Measurements from ENCODE around the gene DEFB132.

Gene DEFB132

DNA sequence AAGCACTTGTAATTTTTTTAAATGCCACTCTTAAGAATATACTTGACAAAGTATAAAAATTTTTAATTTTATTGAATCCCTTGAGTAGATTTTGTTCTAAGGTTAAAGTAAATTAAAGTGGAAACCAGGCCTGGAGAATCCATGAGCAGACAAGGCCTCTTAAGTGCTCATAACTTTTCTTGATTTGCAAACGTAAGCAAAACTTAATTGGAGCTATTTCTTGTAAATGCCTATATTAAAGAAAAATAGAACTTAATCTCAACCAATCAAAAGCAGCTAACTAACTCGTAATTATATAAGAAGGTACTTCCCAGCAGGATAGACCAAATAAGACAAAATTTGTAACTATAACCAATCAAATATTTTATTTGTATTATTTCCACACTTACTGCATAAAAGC is 43.1 kb upstream of the DEFB132 start:
- Histone ChIP-seq H3K27me3 (replicated peaks; ENCODE audit: insufficient read depth, low read length) (no peaks in the 10 kb centered on the region), H4K20me1 (ENCODE audit: insufficient read depth, low read length) (no peaks in the 10 kb centered on the region), H3K4me3 (ENCODE audit: low read length) (no peak overlapping the region), H3K9me3 (replicated peaks; ENCODE audit: insufficient read depth, low read length) (no peaks in the 10 kb centered on the region), H3F3A (ENCODE audit: insufficient read depth, low read length) (no peaks in the 10 kb centered on the region), H3K4me2 (ENCODE audit: low read depth, low read length) (no peak overlapping the region), H2AFZ (ENCODE audit: low read length) (no peak overlapping the region), H3K9ac (ENCODE audit: low read length) (no peak overlapping the region), H3K9me2 (replicated peaks; ENCODE audit: insufficient read depth, low read length) (no peaks in the 10 kb centered on the region), H3K27ac (ENCODE audit: low read length) (no peak overlapping the region), H3K4me1 (ENCODE audit: low read length) (no peaks in the 10 kb centered on the region), H3K79me2 (ENCODE audit: low read length) (no peaks in the 10 kb centered on the region), H3K36me3 (replicated peaks; ENCODE audit: insufficient read depth, low read length) (no peaks in the 10 kb centered on the region)
- DNase-seq: no peak
- TF ChIP-seq EZH2phosphoT487 (IDR thresholded peaks at IDR 0.05; ENCODE audit: low read length): no peak
- TF ChIP-seq, protein P1, sequence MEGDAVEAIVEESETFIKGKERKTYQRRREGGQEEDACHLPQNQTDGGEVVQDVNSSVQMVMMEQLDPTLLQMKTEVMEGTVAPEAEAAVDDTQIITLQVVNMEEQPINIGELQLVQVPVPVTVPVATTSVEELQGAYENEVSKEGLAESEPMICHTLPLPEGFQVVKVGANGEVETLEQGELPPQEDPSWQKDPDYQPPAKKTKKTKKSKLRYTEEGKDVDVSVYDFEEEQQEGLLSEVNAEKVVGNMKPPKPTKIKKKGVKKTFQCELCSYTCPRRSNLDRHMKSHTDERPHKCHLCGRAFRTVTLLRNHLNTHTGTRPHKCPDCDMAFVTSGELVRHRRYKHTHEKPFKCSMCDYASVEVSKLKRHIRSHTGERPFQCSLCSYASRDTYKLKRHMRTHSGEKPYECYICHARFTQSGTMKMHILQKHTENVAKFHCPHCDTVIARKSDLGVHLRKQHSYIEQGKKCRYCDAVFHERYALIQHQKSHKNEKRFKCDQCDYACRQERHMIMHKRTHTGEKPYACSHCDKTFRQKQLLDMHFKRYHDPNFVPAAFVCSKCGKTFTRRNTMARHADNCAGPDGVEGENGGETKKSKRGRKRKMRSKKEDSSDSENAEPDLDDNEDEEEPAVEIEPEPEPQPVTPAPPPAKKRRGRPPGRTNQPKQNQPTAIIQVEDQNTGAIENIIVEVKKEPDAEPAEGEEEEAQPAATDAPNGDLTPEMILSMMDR (IDR thresholded peaks at IDR 0.05; ENCODE audit: low read length): no peak
- no peak for TF ChIP-seq EZH2 (optimal IDR thresholded peaks at IDR 0.05; ENCODE audit: low read depth, low read length)

DNA sequence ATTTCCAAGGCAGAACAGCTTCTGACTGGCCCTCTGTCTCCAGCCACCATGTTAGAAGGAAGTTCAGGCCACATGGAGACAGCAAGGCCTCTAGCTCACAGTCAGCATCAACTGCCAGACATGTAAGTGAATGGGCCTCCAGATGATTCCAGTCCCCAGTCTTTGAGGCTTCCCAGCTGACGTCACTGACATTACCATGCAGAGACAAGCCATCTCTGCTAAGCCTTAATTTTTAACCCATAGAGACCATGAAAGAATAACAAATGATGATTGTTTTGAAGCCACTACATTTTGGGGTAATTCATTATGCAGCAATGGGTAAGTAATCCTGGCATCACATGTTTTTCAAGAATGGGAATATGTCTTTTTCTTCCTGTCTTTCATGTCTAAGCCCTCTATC is 41.7 kb upstream of the DEFB132 start:
- no peak for TF ChIP-seq EZH2phosphoT487 (IDR thresholded peaks at IDR 0.05; ENCODE audit: low read length)
- TF ChIP-seq, protein P1 (IDR thresholded peaks at IDR 0.05; ENCODE audit: low read length): no peak
- no peak for TF ChIP-seq EZH2 (optimal IDR thresholded peaks at IDR 0.05; ENCODE audit: low read depth, low read length)
- no peak overlapping the region for H3K4me3 ChIP-seq (ENCODE audit: low read length)
- no peak for DNase-seq
- H3K9ac ChIP-seq (ENCODE audit: low read length): no peak overlapping the region
- no peaks in the 10 kb centered on the region for H4K20me1 ChIP-seq (ENCODE audit: insufficient read depth, low read length)
- no peaks in the 10 kb centered on the region for H3K4me1 ChIP-seq (ENCODE audit: low read length)
- no peaks in the 10 kb centered on the region for H3K36me3 ChIP-seq (replicated peaks; ENCODE audit: insufficient read depth, low read length)
- no peaks in the 10 kb centered on the region for H3F3A ChIP-seq (ENCODE audit: insufficient read depth, low read length)
- no peak overlapping the region for H2AFZ ChIP-seq (ENCODE audit: low read length)
- H3K27me3 ChIP-seq (replicated peaks; ENCODE audit: insufficient read depth, low read length): no peaks in the 10 kb centered on the region
- H3K4me2 ChIP-seq (ENCODE audit: low read depth, low read length): no peak overlapping the region
- no peak overlapping the region for H3K27ac ChIP-seq (ENCODE audit: low read length)
- H3K9me3 ChIP-seq (replicated peaks; ENCODE audit: insufficient read depth, low read length): no peaks in the 10 kb centered on the region
- no peaks in the 10 kb centered on the region for H3K79me2 ChIP-seq (ENCODE audit: low read length)
- H3K9me2 ChIP-seq (replicated peaks; ENCODE audit: insufficient read depth, low read length): no peaks in the 10 kb centered on the region

GRCh38 chr20:217266-217665 is 40.3 kb upstream of the DEFB132 start:
- no peak overlapping the region for H2AFZ ChIP-seq (ENCODE audit: low read length)
- H3K4me2 ChIP-seq (ENCODE audit: low read depth, low read length): no peak overlapping the region
- TF ChIP-seq EZH2phosphoT487 (IDR thresholded peaks at IDR 0.05; ENCODE audit: low read length) (no peak), EZH2 (optimal IDR thresholded peaks at IDR 0.05; ENCODE audit: low read depth, low read length) (no peak)
- TF ChIP-seq, protein P1 (IDR thresholded peaks at IDR 0.05; ENCODE audit: low read length): no peak
- no peaks in the 10 kb centered on the region for H3K4me1 ChIP-seq (ENCODE audit: low read length)
- no peak overlapping the region for H3K4me3 ChIP-seq (ENCODE audit: low read length)
- H3K79me2 ChIP-seq (ENCODE audit: low read length): no peaks in the 10 kb centered on the region
- H3K9me3 ChIP-seq (replicated peaks; ENCODE audit: insufficient read depth, low read length): no peaks in the 10 kb centered on the region
- no peaks in the 10 kb centered on the region for H3K36me3 ChIP-seq (replicated peaks; ENCODE audit: insufficient read depth, low read length)
- H3K9ac ChIP-seq (ENCODE audit: low read length): no peak overlapping the region
- no peak overlapping the region for H3K27ac ChIP-seq (ENCODE audit: low read length)
- H3K9me2 ChIP-seq (replicated peaks; ENCODE audit: insufficient read depth, low read length): no peaks in the 10 kb centered on the region
- H3F3A ChIP-seq (ENCODE audit: insufficient read depth, low read length): no peaks in the 10 kb centered on the region
- no peaks in the 10 kb centered on the region for H4K20me1 ChIP-seq (ENCODE audit: insufficient read depth, low read length)
- DNase-seq: no peak
- no peaks in the 10 kb centered on the region for H3K27me3 ChIP-seq (replicated peaks; ENCODE audit: insufficient read depth, low read length)
